GM21576 (cell line): ENCODE measurements around the gene LAMA3.

ENCODE experiments used
- ATAC-seq: cut with Tn5 transposase; IDR thresholded peaks from one replicate; pipeline ENCODE4 v1.9.1; 2021; ENCODE audit warnings: mild to moderate bottlenecking, moderate library complexity; ENCODE audit not compliant: unreplicated experiment

Gene LAMA3

DNA sequence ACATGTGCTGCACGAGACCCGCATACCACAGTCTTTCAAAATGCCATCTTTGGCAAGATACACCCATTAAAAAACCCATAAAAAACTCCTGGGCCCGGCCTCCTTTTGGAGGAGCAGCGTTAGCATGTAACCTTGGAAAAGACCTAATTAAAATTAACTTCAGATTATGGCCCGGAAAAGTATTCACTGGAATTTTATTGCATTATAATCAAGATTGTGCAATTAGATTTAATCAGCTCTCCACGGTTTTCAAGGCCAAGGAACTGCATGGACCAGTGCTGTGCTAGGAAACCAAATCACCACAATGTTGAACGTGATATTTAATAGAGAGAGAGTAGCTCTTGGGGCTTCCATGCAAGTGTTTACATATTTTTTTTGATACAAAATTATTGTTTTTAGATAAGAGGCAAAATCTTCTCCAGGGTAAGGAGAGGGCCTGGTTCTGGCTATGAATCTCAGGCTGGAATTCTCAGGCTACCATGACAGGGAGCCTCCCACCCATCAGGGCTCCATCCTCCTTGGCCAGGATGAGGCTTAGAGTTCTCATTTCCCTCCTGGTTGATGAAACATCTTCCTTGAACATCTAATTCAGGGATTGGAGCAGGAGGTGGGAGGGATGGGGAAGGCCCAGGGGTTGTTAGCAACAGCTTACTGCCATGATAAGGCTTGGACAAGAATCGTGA, 243.3 kb downstream of the LAMA3 start:
- no peak for ATAC-seq

DNA sequence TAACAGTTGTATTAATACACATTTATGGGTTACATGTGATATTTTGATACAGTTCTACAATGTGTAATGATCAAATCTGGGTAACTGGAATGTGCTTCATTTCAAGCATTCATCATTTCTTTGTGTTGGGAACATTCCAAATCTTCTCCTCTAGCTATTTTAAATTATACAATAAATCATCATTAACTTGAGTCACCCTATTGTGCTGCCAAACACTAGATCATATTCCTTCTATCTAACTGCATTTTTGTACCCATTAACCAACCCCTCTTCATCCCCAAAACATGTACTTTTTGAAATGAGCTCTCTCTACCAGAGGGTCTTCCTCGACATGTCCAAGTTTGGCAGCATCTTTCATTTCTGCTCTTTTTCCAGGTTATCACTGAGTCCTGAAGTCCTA, 244.2 kb downstream of the LAMA3 start:
- no peak for ATAC-seq

DNA sequence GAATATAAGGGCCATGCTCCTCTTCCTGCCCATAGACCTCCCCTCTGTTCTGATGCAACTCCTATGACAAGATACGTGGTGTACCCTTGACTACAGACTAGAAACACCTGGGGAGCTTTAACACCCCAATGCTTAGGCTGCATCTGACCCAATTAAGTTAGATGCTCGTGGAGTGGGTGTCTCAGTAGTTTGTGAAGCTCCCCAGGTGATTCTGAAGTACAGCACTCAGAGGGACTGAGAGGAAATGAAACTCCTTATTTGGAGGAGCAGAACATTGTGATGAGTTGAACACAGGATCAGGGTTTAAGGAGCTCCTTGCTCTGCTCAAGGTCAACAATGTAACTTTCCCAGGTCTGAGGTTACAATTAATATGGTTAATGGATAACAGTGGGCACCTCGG, 245.0 kb downstream of the LAMA3 start:
- ATAC-seq: no peak

DNA sequence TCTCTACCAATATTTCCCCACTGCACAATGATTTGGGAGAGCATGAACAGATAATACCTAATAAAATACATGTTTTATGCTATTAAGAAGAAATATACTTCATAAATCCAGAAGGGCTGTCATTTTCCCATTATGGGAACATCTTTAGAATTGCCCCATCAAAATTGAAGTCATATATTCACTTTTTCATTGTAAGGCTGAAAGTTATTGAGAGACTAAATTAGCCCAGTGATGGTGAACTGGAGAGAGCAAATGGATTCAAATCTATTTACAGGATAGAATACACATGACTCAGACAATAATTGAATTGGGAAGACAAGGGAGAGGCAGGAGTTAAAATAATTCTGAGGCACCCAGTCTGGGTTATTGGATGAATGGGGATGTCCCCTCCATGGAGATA, 245.6 kb downstream of the LAMA3 start:
- no peak for ATAC-seq

DNA sequence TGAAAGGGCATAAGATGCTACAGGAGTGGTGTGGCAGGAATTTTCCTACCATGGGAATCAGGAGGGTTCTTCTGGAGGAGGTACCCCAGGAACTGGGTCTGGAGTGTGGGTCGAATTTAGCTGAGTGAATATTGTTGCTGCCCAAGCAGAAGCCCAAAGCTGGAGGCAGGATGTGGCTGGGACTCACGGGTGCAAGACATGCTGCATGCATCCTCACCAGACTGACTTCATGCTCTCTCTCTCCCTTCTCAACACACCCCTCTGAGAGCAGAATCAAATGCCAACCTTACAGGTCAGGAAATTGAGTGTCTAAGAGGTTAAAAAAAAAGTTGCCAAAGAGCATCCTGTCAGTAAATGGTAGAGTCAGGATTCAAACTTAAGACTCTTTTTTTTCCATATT, 246.6 kb downstream of the LAMA3 start:
- no peak for ATAC-seq

DNA sequence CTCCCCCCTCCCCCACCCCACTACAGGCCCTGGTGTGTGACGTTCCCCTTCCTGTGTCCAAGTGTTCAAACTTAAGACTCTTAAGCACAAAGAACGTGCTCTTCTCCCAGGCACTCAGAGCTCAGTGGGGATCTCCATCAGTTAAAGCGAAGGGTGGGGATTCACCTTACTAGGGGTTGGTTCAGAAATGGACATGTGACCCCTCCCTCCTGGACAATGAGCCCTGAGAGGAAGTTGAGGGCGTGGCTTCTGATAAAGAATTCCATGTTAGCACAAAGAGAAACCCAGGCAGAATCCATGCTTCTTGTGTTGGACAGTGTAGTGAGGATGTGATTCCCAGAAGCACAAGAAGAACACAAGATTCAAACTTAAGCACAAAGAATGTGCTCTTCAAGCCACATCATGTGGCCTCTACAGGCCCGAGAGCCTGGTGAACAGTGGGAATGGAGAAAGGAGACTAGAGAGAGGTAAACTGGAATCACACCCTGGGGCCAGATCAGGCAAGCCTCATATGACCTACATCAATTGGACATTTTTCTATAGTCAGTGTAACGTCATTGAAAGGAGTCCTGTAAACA, 247.2 kb downstream of the LAMA3 start:
- ATAC-seq: no peak

DNA sequence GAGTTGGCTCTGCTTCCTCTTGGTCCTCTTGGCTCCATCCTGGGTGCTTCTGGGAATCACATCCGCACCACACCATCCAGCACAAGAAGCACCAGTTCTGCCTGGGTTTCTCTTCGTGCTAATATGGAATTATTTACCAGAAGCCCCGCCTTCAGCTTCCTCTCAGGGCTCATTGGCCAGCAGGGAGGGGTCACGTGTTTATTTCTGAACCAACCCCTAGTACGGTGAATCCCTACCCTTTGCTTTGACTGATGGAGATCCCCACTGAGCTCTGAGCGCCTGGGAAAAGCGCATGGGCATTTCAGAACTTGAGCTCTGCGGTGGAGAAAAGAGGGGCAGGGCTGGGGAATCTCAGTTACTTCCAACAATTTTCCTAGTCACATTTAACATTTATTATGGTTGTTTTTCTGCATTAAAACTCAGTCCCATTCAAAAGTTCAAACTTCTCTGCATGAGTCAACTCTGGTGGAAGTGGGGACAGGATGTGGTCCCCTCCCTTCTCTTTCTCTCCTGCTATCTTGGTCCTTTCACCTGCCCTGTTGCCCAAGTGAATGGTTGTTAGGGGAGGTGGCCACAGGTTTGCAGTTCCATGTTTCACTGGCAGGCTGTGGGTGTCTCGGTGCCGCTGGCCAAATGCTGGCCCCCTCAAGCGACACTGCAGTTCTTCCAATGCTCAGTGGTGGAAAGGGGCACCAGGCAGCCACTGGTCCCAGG, 248.9 kb downstream of the LAMA3 start:
- ATAC-seq: peak; percentile 38

DNA sequence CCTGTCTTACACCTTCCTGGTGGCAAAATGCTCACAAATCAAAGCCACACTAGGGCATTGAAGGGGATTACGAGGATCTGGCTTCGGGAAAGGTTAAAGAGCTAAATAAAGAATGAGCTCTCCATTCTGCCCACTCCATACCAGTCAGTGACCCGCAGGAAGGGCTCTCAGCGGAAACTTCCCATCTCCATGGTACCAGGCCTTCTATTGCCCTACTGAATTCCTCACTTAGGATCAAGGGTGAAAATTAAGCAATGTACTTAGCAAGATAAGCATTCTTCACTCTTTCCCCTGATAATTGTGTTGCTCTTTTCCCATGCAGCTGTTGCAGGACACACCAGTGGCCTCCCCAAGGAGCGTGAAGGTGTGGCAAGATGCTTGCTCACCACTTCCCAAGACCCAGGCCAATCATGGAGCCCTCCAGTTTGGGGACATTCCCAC, 249.7 kb downstream of the LAMA3 start:
- no peak for ATAC-seq

DNA sequence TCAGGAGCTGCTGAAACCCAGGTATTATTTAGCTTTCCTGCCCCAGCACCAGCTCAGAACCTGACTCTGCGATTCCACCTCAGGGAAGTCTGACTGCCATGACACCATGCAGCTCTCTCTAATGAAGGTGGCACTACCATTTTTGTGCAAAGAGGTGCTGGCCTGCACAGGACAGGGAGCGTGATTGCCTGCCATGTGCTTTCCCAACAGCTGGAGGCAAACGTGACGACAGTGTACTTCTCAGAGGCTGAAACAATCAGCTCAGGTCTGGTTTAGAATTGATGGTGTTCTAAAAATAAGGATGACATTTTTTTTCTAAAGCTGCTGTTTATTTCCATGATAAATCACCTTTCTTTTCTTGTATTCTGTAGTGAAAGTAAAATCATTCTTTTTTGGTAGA, 250.1 kb downstream of the LAMA3 start:
- ATAC-seq: no peak

DNA sequence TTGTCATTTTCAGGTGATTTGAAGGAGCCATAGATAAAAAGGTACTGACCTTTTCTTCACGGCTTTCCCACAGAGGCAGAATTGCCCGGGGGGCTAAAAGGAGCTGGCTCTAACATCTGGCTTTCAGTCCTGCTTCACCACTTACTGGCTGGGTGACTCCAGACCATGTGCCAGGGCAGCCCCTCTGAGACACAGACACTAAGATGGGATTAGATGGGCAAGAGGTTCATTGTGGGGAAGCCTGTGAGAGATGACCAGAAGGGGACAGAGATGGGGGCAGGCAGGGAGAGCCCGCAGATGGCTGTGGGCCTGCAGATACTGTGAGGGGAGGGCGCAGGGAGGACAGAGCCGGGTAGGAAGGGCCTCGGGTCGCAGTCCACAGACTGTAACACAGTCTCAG, 250.6 kb downstream of the LAMA3 start:
- ATAC-seq: no peak

DNA sequence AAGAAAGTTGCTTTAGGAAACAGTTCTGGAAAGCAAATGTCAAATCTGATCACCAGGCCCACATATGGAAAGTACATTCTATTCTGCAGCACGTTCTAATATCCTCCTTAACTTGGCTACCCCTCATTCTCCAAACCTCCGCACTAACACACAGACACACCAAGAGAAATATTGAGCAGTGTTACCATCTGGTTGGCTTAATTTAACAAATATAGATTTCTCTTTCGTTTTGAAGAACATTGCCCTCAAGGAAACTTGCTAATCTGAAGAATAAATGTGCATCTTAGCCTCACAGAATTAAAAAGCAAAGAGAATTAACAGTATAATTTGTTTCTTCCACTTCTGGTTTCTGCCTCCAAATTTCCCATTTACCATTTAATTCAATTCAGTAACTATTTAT, 252.5 kb downstream of the LAMA3 start:
- ATAC-seq: no peak

DNA sequence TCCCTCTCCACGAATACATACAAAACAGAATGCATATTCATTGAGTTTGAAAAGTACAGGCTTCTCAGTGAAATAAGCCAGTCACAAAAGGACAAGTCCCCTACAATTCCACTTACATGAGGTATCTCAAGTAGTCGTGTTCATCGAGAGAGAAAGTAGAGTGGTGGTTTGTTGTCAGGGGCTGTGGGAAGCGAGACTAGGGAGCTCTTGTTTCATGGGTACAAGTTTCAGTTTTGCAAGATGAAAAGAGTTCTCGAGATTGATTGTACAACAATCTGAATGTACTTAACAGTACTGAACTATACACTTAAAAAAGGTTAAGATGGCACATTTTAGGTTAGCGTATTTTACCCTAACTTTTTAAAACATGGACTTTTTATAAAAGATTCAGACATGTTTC, 253.9 kb downstream of the LAMA3 start:
- ATAC-seq: peak; percentile 81

DNA sequence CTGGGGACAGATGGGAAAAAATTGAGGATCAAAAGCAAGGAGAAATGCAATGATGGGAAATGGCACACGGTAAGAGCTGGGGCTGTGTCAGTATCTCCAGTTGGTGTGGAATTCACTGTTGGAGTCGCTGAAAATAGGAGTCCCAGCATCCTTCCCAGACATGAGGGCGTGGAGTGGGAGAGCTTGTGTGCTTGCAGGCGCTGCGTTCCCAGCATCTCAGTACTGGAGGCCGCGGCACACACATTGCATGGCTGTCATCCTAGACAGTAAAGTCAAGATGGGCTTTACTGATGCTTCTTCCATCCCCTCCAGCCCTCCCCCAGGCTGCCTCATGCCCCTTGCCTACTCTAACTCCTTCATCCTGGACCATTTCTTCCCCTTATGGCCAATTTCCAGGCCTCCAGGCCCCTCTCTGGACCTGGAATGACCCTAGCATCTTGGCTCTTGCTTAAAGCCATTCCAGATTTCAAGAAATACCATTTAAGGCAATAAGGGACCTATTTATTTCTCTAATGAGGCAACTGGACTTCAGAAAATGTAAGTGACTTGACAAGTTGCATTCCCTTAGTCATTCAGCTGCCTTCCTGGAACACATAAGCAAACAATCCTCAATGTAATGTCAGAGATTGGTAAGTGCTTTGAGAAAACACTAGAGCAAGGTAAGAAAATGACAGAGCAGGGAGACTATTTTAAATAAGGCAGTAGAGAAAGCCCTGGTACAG, 254.8 kb downstream of the LAMA3 start:
- ATAC-seq: no peak

DNA sequence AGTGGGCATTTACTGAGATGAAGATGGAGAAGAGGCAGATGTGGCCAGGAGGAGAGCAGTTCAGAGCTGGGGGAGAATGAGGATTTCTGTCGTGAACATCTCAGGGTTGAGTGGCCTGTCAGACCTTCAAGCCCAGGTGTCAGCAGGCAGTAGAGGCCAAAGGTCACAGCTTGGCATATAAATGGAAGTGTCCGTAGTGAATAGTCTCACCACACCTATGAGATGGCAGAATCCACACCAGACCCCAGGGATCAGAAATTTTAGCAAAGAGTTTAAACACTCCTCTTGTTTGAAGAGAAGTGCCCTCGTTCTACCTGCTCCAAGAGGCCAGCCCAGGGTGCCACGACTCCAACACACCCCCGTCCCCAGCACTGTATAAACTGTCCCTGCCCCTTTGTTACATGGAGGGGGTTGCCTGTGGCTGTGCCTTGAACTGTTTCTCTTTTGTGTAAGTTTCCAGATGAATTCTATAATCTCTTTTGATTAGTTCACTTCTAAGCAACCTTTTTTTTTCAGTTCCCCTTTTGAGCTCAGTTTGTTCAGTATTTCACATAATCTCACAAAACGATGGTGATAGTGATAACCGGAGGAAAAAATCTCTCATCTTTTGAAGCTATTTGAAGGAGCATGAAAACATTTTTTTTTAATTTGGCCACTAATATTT, 256.3 kb downstream of the LAMA3 start:
- peak; percentile 52 for ATAC-seq

DNA sequence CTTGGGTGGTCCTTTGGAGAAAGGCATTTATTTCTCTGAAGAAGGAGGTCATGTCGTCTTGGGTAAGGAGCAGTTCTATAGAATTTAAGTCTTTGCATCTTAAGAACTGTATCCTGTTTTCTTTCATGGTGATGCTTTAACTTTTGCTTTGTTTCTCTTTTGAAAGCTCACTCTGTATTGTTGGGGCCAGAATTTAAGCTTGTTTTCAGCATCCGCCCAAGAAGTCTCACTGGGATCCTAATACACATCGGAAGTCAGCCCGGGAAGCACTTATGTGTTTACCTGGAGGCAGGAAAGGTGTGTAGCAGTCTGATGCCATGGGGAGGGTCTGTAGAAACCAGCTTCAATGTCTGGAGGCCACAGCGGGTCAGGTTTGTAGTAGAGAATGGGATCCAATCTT, 260.6 kb downstream of the LAMA3 start:
- no peak for ATAC-seq

DNA sequence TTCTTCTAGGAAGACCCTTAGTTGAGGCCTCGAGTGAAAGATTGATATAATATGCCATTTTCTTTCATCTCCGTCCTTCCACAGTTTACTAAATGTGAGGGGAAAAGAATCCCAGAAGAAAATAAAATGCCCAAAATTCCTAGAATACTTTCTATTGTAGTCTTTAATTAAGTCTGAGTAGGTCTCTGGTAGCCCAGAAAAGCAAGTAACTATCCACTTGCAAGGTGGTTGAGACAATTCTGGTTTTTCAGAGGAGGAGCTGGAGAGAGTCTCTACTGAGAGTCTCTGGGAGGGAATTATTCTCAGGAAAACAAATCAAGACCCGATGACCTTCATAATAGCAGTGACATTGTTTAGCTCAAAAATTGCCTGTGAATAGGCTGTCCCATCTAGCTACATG, 261.4 kb downstream of the LAMA3 start:
- no peak for ATAC-seq

DNA sequence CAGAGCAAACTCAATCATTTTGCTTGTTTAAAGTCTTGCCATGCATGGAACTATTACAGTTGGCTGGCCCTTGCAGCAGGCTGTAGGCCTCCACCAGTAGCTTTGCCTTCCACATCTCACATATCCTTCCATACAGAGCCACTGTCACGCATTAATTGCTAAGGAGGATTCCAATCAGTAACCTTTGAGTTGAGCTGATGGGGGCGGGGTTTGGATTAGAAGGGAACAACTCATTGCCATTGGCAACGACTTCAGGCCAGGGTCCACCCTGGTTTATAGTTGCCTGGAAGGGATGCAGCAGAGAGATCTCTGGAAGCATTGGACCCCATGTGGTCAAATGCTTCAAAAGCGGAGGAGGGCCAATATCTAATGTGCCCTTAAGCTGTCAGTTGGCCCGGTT, 262.0 kb downstream of the LAMA3 start:
- no peak for ATAC-seq

DNA sequence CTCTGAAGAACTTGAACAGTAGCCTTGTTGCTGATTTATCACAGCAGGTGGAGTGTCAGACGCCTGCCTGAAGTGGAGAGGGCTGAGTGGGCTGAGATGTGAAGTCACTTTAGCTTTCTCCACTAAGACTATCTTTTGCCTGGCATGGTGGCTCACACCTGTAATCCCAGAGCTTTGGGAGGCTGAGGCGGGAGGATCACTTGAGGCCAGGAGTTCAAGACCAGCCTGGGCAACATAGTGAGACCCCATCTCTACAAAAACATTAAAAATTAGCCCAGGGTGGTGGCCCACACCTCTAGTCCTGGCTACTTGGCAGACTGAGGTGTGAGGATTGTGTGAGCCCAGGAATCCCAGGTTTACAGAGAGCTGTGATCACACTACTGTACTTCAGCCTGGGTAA, 264.7 kb downstream of the LAMA3 start:
- no peak for ATAC-seq

DNA sequence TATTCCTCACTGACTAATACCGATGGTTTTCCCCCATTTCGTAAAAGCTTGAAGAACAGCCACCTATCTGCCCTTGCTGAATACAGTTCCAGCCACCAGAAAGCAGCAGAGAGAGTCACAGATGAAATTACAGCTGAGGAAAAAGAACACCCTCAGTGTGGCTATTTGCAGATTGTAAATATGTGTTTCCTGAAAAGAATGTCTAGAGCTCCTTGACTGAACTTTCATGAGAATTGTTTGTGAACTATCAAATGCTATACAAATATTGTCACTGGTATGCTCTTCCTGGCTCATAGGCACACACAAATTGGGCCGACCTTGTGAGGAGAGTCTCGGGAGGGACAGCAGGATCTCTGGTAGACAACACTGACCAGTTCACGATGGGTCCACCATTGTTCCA, 267.2 kb downstream of the LAMA3 start:
- ATAC-seq: no peak

DNA sequence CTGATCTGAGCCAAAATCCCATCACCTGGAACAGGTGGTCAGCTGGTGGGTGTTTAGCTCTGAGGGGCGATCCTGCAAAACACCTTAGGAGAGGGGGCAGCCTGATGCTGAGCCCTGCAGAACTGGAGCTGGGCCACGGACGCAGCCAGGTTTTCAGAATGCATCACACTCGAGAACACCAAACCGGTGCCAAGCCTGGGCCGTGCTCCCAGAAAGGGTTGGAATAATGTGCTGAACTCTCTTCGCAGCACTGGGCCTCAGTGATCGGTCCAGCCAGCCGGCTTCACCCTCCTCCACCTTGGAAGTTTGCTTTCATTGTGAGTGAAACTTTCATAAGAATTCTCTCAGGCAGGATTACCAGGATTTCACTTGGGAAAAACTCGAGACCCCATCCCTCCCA, 268.8 kb downstream of the LAMA3 start:
- no peak for ATAC-seq

DNA sequence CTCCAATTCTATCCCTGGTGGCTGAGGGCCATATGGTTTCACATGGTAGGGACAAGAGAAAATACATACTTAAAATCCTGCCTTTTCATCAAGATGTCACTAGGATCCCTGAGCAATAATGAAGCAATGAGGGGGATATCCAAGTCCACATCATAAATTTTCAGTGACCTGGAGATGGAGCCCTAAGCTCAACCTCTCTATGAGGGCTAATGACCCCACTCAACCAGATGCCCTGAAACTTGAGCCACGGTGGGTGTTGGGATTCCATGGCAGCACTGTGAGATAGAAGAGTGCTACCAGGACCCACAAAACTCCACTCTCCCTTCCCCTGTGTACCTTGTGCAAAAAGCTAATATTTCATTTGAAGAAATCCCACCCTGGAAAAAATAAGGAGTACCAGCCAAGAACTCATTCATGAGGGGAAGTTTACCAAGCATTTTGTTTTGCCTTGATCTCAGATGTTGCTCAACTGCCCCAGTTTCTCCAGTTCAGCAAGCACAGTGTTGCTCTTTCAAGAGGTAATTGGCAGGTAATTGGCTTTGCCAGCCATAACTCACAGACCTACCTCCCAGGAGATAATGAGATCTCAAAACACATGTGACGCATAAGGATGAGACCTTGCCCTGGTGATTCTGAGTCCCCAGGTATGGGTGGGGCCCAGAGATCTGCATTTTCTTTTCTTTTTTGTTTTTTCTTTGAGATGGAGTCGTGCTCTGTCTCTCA, 274.4 kb downstream of the LAMA3 start:
- ATAC-seq: no peak
